Dermis blood vessel endothelial cell (primary cell): ENCODE measurements around the gene CPSF4. TPM values are rescaled to one million over a fixed set of nuclear protein-coding genes. Genes with fewer than 3 reads are reported as not detected.

Experiments used
- DNase-seq: peaks from one replicate; pipeline ENCODE4 v3.0.0; 2010
- total RNA-seq: library from RNA; depleted of rRNA; stranded (reverse); fragments of >200 nt; gene quantifications from 2 replicates; pipeline ENCODE4 v1.2.3, GENCODE V29; 2014

The CPSF4 gene
- total RNA-seq, 1 donor from 2014 or later = 24.7 TPM

GRCh38 chr7:99497766-99498545, 59.2 kb downstream of the CPSF4 start:
- DNase-seq = no peak

GRCh38 chr7:99498546-99498944, 59.8 kb downstream of the CPSF4 start:
- no peak for DNase-seq

- DNase-seq = peak; percentile 37
Measured at GRCh38 chr7:99499371-99499720, 60.6 kb downstream of the CPSF4 start.

GRCh38 chr7:99499721-99500636, 61.2 kb downstream of the CPSF4 start, which contains the start of gene ZNF394:
Gene ZNF394, minus strand, starts transcription at chr7:99500281. Its CDS starts 188 bp downstream, at chr7:99500093.
- peak; percentile 90 for DNase-seq

- no peak for DNase-seq
Measured at GRCh38 chr7:99500637-99501009, 61.9 kb downstream of the CPSF4 start.

GRCh38 chr7:99501236-99501635, 62.5 kb downstream of the CPSF4 start:
- peak; percentile 10 for DNase-seq

GRCh38 chr7:99504281-99504602, 65.5 kb downstream of the CPSF4 start:
- peak; percentile 98 for DNase-seq

- DNase-seq = peak; percentile 96
Measured at GRCh38 chr7:99504603-99505323, 66.0 kb downstream of the CPSF4 start, which contains the start of gene ZKSCAN5. Gene ZKSCAN5, plus strand, starts transcription at chr7:99504662. Its CDS starts 1,383 bp downstream, at chr7:99506045.

GRCh38 chr7:99505324-99505662, 66.5 kb downstream of the CPSF4 start:
- peak; percentile 35 for DNase-seq

Other genes starting within 250 kb of the CPSF4 start
- not detected in 2 replicates for gene KPNA7, start 230.8 kb upstream of the CPSF4 start, total RNA-seq
- 0.19 TPM in 1 of 2 replicates, not detected in the other for gene MYH16, start 166.1 kb upstream of the CPSF4 start, total RNA-seq
- gene ARPC1A, start 113.0 kb upstream of the CPSF4 start, total RNA-seq = 210 and 276 TPM in 2 replicates
- 464 and 901 TPM in 2 replicates for gene ARPC1B, start 64.2 kb upstream of the CPSF4 start, total RNA-seq
- 52.9 and 74.3 TPM in 2 replicates for gene PDAP1, start 30.3 kb upstream of the CPSF4 start, total RNA-seq
- gene BUD31, start 30.0 kb upstream of the CPSF4 start, total RNA-seq = 76.4 and 86.7 TPM in 2 replicates
- gene PTCD1, start 145 bp upstream of the CPSF4 start, total RNA-seq = 5.5 and 6.8 TPM in 2 replicates
- 230 and 561 TPM in 2 replicates for gene ATP5MF, start 27.2 kb downstream of the CPSF4 start, total RNA-seq
- gene ZNF789, start 33.9 kb downstream of the CPSF4 start, total RNA-seq = 4.7 and 6.1 TPM in 2 replicates
- gene ZNF394, start 61.3 kb downstream of the CPSF4 start, total RNA-seq = 26.0 and 41.7 TPM in 2 replicates
- gene ZKSCAN5, start 65.7 kb downstream of the CPSF4 start, total RNA-seq = 11.2 and 15.2 TPM in 2 replicates
- gene FAM200A, start 113.2 kb downstream of the CPSF4 start, total RNA-seq = 6.1 TPM in 2 replicates
- gene ZNF655, start 119.7 kb downstream of the CPSF4 start, total RNA-seq = 10.0 and 10.9 TPM in 2 replicates
- gene TMEM225B, start 159.3 kb downstream of the CPSF4 start, total RNA-seq = 0.09 and 0.17 TPM in 2 replicates
- 14.8 and 17.9 TPM in 2 replicates for gene ZSCAN25, start 178.0 kb downstream of the CPSF4 start, total RNA-seq
- gene CYP3A5, start 241.1 kb downstream of the CPSF4 start, total RNA-seq = not detected in 2 replicates